Measurements from ENCODE around the gene ERRFI1.
A peak's percentile ranks its signal among the peaks of the same experiment; 100 is the strongest.

Gene ERRFI1

GRCh38 chr1:8042134-8042533, 16.0 kb upstream of the ERRFI1 start:
- DNase-seq: no peak

GRCh38 chr1:8040586-8040985, 14.5 kb upstream of the ERRFI1 start:
- DNase-seq: no peak

GRCh38 chr1:8039071-8039470, 13.0 kb upstream of the ERRFI1 start:
- no peak for DNase-seq

- DNase-seq: no peak
Measured at GRCh38 chr1:8035289-8035688, 9.2 kb upstream of the ERRFI1 start.

GRCh38 chr1:8033322-8033721, 7.2 kb upstream of the ERRFI1 start:
- DNase-seq: no peak

- DNase-seq: no peak
Measured at GRCh38 chr1:8032366-8032910, 6.3 kb upstream of the ERRFI1 start.

GRCh38 chr1:8031176-8031785, 5.2 kb upstream of the ERRFI1 start:
- peak in 2 of 5 experiments; percentile 13 to 52 for DNase-seq

GRCh38 chr1:8028571-8028910, 2.4 kb upstream of the ERRFI1 start:
- no peak for DNase-seq

- DNase-seq: no peak
Measured at GRCh38 chr1:8027748-8028570, 1.9 kb upstream of the ERRFI1 start.

GRCh38 chr1:8026976-8027747, 1.1 kb upstream of the ERRFI1 start:
- no peak for DNase-seq

- DNase-seq: no peak
Measured at GRCh38 chr1:8025671-8026144, 401 bp downstream of the ERRFI1 start.

GRCh38 chr1:8025061-8025670, 943 bp downstream of the ERRFI1 start:
- no peak for DNase-seq

- DNase-seq: no peak
Measured at GRCh38 chr1:8024329-8024728, 1.8 kb downstream of the ERRFI1 start.

- DNase-seq: no peak
Measured at GRCh38 chr1:8023995-8024313, 2.2 kb downstream of the ERRFI1 start.

- DNase-seq: no peak
Measured at GRCh38 chr1:8023287-8023994, 2.7 kb downstream of the ERRFI1 start.

GRCh38 chr1:8022395-8023286, 3.5 kb downstream of the ERRFI1 start:
- no peak for DNase-seq

GRCh38 chr1:8021676-8022266, 4.3 kb downstream of the ERRFI1 start:
- DNase-seq: no peak

GRCh38 chr1:8020032-8020431, 6.1 kb downstream of the ERRFI1 start:
- no peak for DNase-seq

- no peak for DNase-seq
Measured at GRCh38 chr1:8019229-8019620, 6.9 kb downstream of the ERRFI1 start.

GRCh38 chr1:8018492-8019228, 7.4 kb downstream of the ERRFI1 start:
- no peak for DNase-seq
